HepG2 (cell line): ENCODE data around the gene CDC6. TPM values are rescaled to one million over a fixed set of nuclear protein-coding genes. Genes with fewer than 3 reads are reported as not detected.

Experiments used
- ERF ChIP-seq: IDR thresholded peaks from 2 replicates; pipeline ENCODE4 v1.6.1; 2018; ENCODE audit warnings: missing biosample characterization, missing genetic modification reagents
- KLF6 ChIP-seq: IDR thresholded peaks from 2 replicates; pipeline ENCODE4 v1.8.0; 2016; ENCODE audit warnings: missing biosample characterization, missing genetic modification reagents
- PAF1 ChIP-seq: IDR thresholded peaks from 2 replicates; pipeline ENCODE4 v1.6.1; 2016; ENCODE audit warnings: missing genetic modification reagents, missing compliant biosample characterization
- PHF21A ChIP-seq: sonication (generic); formaldehyde crosslinking; IDR thresholded peaks from 2 replicates; pipeline ENCODE4 v1.5.0; 2020; ENCODE audit warnings: mild to moderate bottlenecking, missing genetic modification reagents
- SYNCRIP ChIP-seq: fragments of 200-400 bp; formaldehyde crosslinking; IDR thresholded peaks from 2 replicates; pipeline ENCODE4 v1.6.1; 2018; ENCODE audit warnings: mild to moderate bottlenecking, low read depth, low read length; ENCODE audit not compliant: insufficient read depth
- ZNF224 ChIP-seq: sonication (generic); formaldehyde crosslinking; IDR thresholded peaks from 2 replicates; pipeline ENCODE4 v1.5.0; 2020; ENCODE audit warnings: mild to moderate bottlenecking, missing genetic modification reagents
- polyA plus RNA-seq, 8 experiments: library from polyadenylated mRNA; depleted of rRNA in 3 of 8; stranded (reverse) in 7 of 8; unstranded in 1 of 8; fragments of >200 nt; fragmentation: Illumina TruSeq in 4 of 8; extraction: Trizol in 4 of 8; gene quantifications; 2 replicates each; pipeline versions ENCODE4 v1.2.1 to v1.2.3, GENCODE V29; 2011 to 2016; ENCODE audit warnings: low read depth in 4 of 8, missing spikeins in 1 of 8, mixed read lengths in 1 of 8; ENCODE audit not compliant: insufficient read depth in 1 of 8
- total RNA-seq, 5 experiments: library from RNA; depleted of rRNA; stranded (reverse); fragments of >200 nt; fragmentation: Illumina TruSeq; extraction: Trizol; gene quantifications; 2 replicates each; pipeline ENCODE4 v1.2.3, GENCODE V29; 2016; ENCODE audit warnings: low read depth in 1 of 5
- TF ChIP-seq, protein P1 (sequence below): sonication (generic); formaldehyde crosslinking; IDR thresholded peaks from 2 replicates; pipeline ENCODE4 v1.4.0; 2020; ENCODE audit warnings: mild to moderate bottlenecking, missing genetic modification reagents
- TF ChIP-seq, protein P2 (sequence below), 2 experiments: sonication (generic) in 1 of 2; formaldehyde crosslinking in 1 of 2; IDR thresholded peaks; 2 replicates each; pipeline versions ENCODE4 v1.4.0 to v1.6.1; 2016 to 2020; ENCODE audit warnings: borderline replicate concordance in 1 of 2, low read depth in 1 of 2, mild to moderate bottlenecking in 1 of 2, missing genetic modification reagents in 1 of 2
- TF ChIP-seq, protein P3 (sequence below): sonication (generic); formaldehyde crosslinking; IDR thresholded peaks from 2 replicates; pipeline ENCODE4 v1.4.0; 2020; ENCODE audit warnings: missing genetic modification reagents
- TF ChIP-seq, protein P4 (sequence below): sonication (generic); formaldehyde crosslinking; IDR thresholded peaks from 2 replicates; pipeline ENCODE4 v1.4.0; 2020; ENCODE audit warnings: missing genetic modification reagents

CDC6 gene
- total and polyA plus RNA-seq, 2 of the 13 experiments (the other 11 are each of a cell fraction or from before 2014, with no cell fraction given), result 17.4 to 114 TPM

DNA sequence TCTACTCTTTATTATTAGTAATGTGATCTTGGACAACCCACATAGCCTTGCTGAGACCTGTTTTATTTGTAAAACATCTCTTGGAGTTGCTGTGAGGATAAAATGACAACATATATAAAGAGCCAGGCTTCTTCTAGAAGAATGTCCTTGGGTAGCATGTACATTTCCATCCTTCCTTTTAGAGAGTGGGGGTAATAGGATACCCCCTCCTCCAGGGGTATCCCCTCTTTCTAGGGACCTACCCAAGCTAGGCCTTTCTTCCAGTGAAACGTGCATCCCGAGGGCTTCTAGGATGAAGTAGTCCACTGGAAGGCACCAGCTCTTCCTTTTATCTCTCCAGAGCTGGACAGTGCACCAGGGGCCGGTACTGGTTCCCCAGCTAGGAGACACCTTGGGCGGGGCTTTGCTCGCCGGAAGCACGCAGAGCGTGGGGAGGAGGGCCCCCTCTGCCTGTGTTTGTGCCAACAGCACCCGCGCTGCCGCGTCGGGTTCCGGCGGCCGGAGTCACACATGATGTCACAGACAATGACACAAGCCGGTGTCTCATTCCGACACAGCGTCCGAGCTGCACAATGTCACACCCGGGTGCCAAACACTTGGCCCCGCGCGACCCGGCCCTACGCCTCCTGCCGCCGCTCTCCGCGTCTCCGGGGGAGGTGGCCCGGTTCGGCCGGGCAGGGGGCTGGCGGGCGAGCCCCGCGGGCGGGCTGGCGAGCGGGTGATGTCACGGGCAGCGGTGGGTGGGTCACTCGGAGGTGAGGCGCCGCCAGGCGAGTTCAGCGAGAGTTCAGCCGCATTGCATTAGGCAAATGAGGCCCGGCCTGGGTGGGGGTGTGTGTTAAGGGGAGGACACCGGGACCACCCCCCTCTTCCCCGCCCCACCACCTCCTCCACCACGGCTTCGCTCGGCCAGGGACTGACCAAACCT is 53.5 kb downstream of the CDC6 start (continued):
- TF ChIP-seq, protein P1, sequence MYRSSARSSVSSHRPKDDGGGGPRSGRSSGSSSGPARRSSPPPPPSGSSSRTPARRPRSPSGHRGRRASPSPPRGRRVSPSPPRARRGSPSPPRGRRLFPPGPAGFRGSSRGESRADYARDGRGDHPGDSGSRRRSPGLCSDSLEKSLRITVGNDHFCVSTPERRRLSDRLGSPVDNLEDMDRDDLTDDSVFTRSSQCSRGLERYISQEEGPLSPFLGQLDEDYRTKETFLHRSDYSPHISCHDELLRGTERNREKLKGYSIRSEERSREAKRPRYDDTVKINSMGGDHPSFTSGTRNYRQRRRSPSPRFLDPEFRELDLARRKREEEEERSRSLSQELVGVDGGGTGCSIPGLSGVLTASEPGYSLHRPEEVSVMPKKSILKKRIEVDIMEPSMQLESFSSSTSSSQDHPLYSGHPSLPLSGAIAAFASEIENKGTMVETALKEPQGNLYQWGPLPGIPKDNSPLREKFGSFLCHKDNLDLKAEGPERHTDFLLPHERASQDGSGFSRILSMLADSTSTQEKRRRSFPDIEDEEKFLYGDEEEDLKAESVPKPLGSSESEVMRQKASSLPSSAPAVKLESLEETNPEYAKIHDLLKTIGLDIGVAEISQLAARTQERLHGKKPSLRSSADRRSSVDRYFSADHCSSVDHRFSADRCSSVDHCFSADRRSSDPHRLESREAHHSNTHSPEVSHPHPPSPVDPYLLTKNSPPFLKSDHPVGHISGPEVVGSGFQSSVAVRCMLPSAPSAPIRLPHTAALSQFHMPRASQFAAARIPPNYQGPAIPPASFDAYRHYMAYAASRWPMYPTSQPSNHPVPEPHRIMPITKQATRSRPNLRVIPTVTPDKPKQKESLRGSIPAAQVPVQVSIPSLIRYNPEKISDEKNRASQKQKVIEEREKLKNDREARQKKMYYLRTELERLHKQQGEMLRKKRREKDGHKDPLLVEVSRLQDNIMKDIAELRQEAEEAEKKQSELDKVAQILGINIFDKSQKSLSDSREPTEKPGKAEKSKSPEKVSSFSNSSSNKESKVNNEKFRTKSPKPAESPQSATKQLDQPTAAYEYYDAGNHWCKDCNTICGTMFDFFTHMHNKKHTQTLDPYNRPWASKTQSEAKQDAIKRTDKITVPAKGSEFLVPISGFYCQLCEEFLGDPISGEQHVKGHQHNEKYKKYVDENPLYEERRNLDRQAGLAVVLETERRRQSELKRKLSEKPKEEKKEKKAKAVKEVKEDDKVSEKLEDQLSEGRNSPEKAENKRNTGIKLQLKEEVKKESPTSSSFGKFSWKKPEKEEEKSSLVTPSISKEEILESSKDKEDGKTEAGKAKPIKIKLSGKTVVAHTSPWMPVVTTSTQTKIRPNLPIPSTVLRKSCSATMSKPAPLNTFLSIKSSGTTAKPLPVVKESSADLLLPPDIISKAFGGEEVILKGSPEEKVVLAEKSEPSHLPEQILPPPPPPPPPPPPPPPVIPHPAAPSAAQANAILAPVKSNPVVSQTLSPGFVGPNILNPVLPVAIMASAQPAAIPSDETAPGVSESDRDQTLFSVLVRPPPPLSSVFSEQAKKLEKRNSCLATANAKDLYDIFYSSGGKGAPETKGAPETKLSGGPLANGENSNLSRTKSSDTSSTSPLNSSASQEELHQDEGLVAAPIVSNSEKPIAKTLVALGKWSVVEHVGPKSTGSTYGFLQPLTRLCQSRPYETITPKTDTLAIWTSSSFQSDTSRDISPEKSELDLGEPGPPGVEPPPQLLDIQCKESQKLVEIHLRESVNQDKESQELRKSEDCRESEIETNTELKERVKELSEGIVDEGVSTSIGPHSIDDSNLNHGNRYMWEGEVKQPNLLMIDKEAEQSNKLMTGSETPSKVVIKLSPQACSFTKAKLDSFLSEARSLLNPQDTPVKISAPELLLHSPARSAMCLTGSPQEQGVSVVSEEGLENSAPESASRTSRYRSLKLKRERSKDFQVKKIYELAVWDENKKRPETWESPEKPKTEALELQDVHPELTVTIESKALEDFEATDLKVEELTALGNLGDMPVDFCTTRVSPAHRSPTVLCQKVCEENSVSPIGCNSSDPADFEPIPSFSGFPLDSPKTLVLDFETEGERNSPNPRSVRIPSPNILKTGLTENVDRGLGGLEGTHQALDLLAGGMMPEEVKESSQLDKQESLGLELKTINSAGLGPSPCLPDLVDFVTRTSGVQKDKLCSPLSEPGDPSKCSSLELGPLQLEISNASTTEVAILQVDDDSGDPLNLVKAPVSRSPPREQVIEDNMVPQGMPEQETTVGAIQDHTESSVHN (CRISPR knock-in tag), result no peak
- TF ChIP-seq KLF6 (CRISPR knock-in tag) (peak; percentile 89; the same call in 1 of the 2 replicates), PAF1 (CRISPR knock-in tag) (no peak), PHF21A (peak; percentile 92), SYNCRIP (no peak), ZNF224 (CRISPR knock-in tag) (no peak), ERF (CRISPR knock-in tag) (peak; percentile 68)
- TF ChIP-seq, protein P2, sequence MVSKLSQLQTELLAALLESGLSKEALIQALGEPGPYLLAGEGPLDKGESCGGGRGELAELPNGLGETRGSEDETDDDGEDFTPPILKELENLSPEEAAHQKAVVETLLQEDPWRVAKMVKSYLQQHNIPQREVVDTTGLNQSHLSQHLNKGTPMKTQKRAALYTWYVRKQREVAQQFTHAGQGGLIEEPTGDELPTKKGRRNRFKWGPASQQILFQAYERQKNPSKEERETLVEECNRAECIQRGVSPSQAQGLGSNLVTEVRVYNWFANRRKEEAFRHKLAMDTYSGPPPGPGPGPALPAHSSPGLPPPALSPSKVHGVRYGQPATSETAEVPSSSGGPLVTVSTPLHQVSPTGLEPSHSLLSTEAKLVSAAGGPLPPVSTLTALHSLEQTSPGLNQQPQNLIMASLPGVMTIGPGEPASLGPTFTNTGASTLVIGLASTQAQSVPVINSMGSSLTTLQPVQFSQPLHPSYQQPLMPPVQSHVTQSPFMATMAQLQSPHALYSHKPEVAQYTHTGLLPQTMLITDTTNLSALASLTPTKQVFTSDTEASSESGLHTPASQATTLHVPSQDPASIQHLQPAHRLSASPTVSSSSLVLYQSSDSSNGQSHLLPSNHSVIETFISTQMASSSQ (IDR thresholded peaks at IDR 0.05; ENCODE audit: low read depth), result no peak
- TF ChIP-seq, protein P2 (CRISPR knock-in tag; IDR thresholded peaks at IDR 0.05; ENCODE audit: borderline replicate concordance), result peak; percentile 67; the same call in 1 of the 2 replicates
- TF ChIP-seq, protein P3, sequence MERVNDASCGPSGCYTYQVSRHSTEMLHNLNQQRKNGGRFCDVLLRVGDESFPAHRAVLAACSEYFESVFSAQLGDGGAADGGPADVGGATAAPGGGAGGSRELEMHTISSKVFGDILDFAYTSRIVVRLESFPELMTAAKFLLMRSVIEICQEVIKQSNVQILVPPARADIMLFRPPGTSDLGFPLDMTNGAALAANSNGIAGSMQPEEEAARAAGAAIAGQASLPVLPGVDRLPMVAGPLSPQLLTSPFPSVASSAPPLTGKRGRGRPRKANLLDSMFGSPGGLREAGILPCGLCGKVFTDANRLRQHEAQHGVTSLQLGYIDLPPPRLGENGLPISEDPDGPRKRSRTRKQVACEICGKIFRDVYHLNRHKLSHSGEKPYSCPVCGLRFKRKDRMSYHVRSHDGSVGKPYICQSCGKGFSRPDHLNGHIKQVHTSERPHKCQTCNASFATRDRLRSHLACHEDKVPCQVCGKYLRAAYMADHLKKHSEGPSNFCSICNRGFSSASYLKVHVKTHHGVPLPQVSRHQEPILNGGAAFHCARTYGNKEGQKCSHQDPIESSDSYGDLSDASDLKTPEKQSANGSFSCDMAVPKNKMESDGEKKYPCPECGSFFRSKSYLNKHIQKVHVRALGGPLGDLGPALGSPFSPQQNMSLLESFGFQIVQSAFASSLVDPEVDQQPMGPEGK (CRISPR knock-in tag), result peak; percentile 98
- TF ChIP-seq, protein P4, sequence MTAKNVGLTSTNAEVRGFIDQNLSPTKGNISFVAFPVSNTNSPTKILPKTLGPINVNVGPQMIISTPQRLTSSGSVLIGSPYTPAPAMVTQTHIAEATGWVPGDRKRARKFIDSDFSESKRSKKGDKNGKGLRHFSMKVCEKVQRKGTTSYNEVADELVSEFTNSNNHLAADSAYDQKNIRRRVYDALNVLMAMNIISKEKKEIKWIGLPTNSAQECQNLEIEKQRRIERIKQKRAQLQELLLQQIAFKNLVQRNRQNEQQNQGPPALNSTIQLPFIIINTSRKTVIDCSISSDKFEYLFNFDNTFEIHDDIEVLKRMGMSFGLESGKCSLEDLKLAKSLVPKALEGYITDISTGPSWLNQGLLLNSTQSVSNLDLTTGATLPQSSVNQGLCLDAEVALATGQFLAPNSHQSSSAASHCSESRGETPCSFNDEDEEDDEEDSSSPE, result no peak
